Right renal pelvis (tissue), 4 donors: ENCODE data around the gene LDHAL6A. TPM values are rescaled to one million over a fixed set of nuclear protein-coding genes. Genes with fewer than 3 reads are reported as not detected.

Experiments
- DNase-seq, 4 donors: peaks; one replicate each; pipeline ENCODE4 v3.0.0-alpha.2; 2013; ENCODE audit warnings: low read depth in 4 of 4, low spot score in 3 of 4, missing footprints in 1 of 4
- polyA plus RNA-seq, 4 donors: library from polyadenylated mRNA; unstranded; fragments of 120-200 nt; gene quantifications; one replicate each; pipeline ENCODE4 v1.2.1, GENCODE V29; 2013; ENCODE audit not compliant: insufficient read length in 4 of 4

Gene LDHAL6A
- polyA plus RNA-seq, 4 donors: 0.74 to 1.4 (median 0.91) TPM

GRCh38 chr11:18490319-18490718 is 34.7 kb downstream of the LDHAL6A start:
- DNase-seq: no peak

GRCh38 chr11:18490736-18491485 is 35.3 kb downstream of the LDHAL6A start:
- no peak for DNase-seq

GRCh38 chr11:18491924-18492323 is 36.3 kb downstream of the LDHAL6A start:
- DNase-seq: no peak

GRCh38 chr11:18492888-18493287 is 37.2 kb downstream of the LDHAL6A start:
- DNase-seq: no peak

GRCh38 chr11:18493310-18493709 is 37.7 kb downstream of the LDHAL6A start:
- no peak for DNase-seq

GRCh38 chr11:18495271-18495670 is 39.6 kb downstream of the LDHAL6A start:
- DNase-seq: no peak

- no peak for DNase-seq
Measured at GRCh38 chr11:18495703-18496102, 40.0 kb downstream of the LDHAL6A start.

- no peak for DNase-seq
Measured at GRCh38 chr11:18498039-18498438, 42.4 kb downstream of the LDHAL6A start.

- DNase-seq: no peak
Measured at GRCh38 chr11:18501629-18502028, 46.0 kb downstream of the LDHAL6A start.

- DNase-seq: no peak
Measured at GRCh38 chr11:18502352-18502751, 46.7 kb downstream of the LDHAL6A start.

- DNase-seq: no peak
Measured at GRCh38 chr11:18521122-18521521, 65.5 kb downstream of the LDHAL6A start.

GRCh38 chr11:18522388-18522787 is 66.7 kb downstream of the LDHAL6A start:
- no peak for DNase-seq

GRCh38 chr11:18523084-18523483 is 67.4 kb downstream of the LDHAL6A start:
- no peak for DNase-seq

GRCh38 chr11:18524248-18524647 is 68.6 kb downstream of the LDHAL6A start:
- no peak for DNase-seq

GRCh38 chr11:18526130-18526520 is 70.5 kb downstream of the LDHAL6A start:
- DNase-seq: no peak

- peak; percentile 94 to 95 (median 94) for DNase-seq
Measured at GRCh38 chr11:18526521-18527296, 71.1 kb downstream of the LDHAL6A start, which contains the start of gene TSG101. TSG101 (minus strand) TSS chr11:18526942; CDS start chr11:18526816, 126 bp downstream.

- peak in 1 of 4 donors; percentile 5 for DNase-seq
Measured at GRCh38 chr11:18527512-18527911, 71.9 kb downstream of the LDHAL6A start.

Other genes starting within 250 kb of the LDHAL6A start
- gene SAA4, start 219.1 kb upstream of the LDHAL6A start, polyA plus RNA-seq: not detected
- under 1 TPM in 1 of 4 donors, not detected in 3; 0.20 TPM for gene SAA2, start 207.2 kb upstream of the LDHAL6A start, polyA plus RNA-seq
- gene SAA1, start 189.6 kb upstream of the LDHAL6A start, polyA plus RNA-seq: not detected
- 10 to 100 TPM; 20.4 to 24.3 (median 22.4) TPM for gene HPS5, start 133.7 kb upstream of the LDHAL6A start, polyA plus RNA-seq
- gene GTF2H1, start 133.3 kb upstream of the LDHAL6A start, polyA plus RNA-seq: 10 to 100 TPM; 47.0 to 58.9 (median 56.0) TPM
- 100 to 1,000 TPM; 258 to 328 (median 284) TPM for gene LDHA, start 61.3 kb upstream of the LDHAL6A start, polyA plus RNA-seq
- 1 to 10 TPM in 1 of 4 donors, under 1 TPM in 3; 0.19 to 1.2 (median 0.31) TPM for gene LDHC, start 43.5 kb upstream of the LDHAL6A start, polyA plus RNA-seq
- 100 to 1,000 TPM; 131 to 152 (median 147) TPM for gene TSG101, start 71.1 kb downstream of the LDHAL6A start, polyA plus RNA-seq
- gene UEVLD, start 132.9 kb downstream of the LDHAL6A start, polyA plus RNA-seq: 10 to 100 TPM; 19.5 to 23.6 (median 22.3) TPM
- gene MISFA, start 143.9 kb downstream of the LDHAL6A start, polyA plus RNA-seq: 1 to 10 TPM; 5.3 to 7.2 (median 5.7) TPM
- 10 to 100 TPM; 23.2 to 32.4 (median 30.8) TPM for gene SPTY2D1, start 178.5 kb downstream of the LDHAL6A start, polyA plus RNA-seq
- 1 to 10 TPM; 8.3 to 9.9 (median 9.1) TPM for gene TMEM86A, start 242.9 kb downstream of the LDHAL6A start, polyA plus RNA-seq